Germinal center (tissue), 1 donor: ENCODE results near the gene NATD1.

Experiments used
- DNase-seq: peaks from one replicate; pipeline ENCODE4 v3.0.0; 2012; ENCODE audit warnings: mixed read lengths, low spot score

Gene NATD1

GRCh38 chr17:21275579-21276263 is 22.5 kb upstream of the NATD1 start:
- DNase-seq: peak; percentile 98

DNA sequence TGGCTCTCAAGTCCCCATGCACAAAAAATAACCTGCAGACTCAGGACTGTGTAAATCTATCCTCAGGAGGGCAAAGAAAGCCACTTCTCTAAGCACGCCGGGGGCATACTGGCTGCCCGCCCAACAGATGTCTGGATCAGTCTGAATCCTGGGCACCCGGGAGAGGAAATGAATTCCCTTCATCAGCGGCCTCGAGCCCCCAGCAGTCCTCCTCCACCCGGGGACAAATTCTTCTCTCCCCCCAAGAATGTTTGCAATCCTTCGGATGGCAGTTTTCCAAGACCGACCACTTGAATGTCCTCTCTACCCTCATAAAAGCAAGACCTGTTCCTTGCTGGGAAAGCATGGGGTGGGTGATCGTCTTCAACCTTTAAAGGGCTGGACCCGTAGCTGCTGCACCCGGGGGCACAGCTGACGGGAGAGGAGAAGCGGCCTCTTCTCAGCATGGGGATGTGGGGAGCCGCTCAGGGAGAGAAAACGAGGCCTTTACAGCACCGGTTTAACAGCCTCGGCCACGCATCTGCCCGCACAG is 21.9 kb upstream of the NATD1 start:
- DNase-seq: no peak

GRCh38 chr17:21272881-21273792 is 19.9 kb upstream of the NATD1 start:
- no peak for DNase-seq

DNA sequence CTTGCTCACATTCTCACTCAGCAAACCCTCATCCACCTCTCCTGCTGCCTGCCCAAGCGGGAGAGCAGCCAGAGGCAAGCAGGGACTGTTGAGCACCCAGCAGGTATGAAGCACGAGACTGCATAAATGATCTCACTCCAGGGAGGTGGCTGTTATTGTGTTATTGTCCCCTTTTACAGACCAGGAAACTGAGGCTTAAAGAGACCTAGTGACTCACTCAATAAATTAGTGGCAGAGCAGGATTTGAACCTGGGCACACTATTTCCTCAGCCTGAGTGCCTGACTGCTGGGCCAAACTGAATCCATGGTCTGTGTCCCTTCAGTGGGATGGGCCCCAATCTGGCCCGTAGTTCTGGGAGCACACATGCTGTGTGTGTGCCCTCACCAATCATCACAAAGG is 19.0 kb upstream of the NATD1 start:
- no peak for DNase-seq

GRCh38 chr17:21271454-21272183 is 18.4 kb upstream of the NATD1 start:
- DNase-seq: no peak

- no peak for DNase-seq
Observed at GRCh38 chr17:21269394-21269793, 16.2 kb upstream of the NATD1 start.

GRCh38 chr17:21268596-21269188 is 15.5 kb upstream of the NATD1 start:
- no peak for DNase-seq

- no peak for DNase-seq
Observed at GRCh38 chr17:21263376-21263775, 10.2 kb upstream of the NATD1 start.

GRCh38 chr17:21262259-21262993 is 9.2 kb upstream of the NATD1 start:
- no peak for DNase-seq

DNA sequence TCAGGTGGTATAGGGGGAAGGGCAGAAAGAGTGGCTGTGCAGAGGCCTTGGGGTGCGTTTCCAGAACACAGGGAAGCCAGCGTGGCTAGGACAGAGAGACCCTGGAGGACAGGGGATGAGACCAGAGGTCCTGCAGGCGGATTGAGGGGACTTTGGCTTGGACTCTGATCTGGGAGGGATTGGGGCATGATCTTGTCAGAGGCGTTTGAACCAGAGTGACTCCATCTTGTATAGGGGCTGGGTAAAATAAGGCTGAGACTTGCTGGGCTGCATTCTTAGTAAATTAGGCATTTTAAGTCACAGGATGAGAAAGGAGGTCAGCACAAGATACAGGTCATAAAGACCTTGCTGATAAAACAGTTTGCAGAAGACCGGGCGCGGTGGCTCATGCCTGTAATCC is 5.4 kb upstream of the NATD1 start:
- no peak for DNase-seq

- DNase-seq: no peak
Observed at GRCh38 chr17:21253646-21254441, 634 bp upstream of the NATD1 start.

DNA sequence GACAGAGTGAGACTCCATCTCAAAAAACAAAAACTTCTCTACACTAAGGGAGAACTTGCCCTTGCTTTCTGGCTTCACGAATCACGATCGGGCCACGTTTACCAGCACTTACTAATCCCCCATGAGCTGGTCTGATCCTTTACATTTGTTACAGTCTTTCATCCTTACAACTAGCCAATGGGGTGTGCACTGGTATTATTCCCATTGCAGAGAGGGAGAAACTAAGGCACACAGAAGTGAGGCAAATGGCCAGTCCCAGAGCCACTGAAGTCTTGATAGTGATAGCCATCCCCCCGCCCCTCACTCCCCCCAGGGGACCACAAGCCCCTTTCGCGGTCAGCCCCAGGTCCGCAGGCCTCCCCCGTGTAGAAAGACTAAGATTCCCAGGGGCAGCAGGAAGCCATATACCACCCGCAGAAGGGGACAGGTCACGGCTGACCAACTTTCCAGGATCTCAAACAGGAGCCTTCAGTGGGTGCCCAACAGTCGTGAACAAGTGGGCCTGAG is 868 bp downstream of the NATD1 start:
- no peak for DNase-seq

DNA sequence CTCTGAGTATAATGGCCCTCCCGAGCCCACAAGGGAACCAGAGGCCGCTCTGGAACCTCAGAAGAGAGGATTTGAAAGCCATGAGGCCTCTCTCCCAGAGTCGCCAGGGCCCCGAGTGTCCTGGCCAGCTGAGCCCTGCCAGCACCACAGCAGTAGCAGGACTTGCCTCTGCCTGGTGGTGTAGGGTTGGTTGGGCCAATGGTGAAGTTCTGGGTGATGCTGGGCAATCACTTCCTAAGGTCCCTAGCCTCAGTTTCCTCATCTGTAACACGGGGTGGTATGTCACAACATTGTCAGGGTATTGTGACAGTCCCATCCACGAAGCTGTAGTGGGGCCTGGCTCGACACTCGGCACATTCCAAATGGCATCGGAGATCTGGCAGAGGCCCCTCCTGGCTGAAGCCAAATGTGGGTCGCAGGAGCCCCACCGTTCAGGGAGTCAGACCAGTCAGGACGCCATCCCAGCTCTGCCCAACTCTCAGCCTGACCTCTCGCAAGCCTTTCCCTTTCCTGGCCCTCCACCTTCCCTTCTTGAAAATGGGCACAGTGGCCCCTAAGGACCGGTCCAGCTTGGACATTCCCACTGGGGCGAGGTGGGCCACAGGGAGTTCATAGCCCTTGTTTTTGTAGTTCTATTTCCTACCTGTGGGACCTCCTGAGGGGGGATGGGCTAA is 1.7 kb downstream of the NATD1 start:
- no peak for DNase-seq

DNA sequence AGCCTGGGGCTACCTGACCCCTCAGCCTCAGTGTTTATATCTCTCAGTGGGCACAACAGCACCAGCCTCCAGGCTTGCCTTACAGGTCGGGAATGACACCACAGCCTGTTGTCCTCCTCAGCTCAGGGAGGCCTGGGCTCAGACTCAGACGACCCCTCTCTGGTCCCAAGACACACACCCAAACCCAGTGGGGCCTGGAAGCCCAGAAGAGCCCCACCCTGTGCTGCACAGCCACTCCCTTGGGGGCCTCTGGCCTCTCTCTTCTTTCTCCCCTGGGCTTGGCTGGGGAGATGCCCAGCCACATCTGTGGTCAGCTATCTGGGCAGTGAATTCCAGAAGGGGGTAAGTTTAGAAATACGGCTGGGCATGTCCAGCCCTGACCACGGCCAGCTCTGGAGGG is 2.4 kb downstream of the NATD1 start:
- no peak for DNase-seq

DNA sequence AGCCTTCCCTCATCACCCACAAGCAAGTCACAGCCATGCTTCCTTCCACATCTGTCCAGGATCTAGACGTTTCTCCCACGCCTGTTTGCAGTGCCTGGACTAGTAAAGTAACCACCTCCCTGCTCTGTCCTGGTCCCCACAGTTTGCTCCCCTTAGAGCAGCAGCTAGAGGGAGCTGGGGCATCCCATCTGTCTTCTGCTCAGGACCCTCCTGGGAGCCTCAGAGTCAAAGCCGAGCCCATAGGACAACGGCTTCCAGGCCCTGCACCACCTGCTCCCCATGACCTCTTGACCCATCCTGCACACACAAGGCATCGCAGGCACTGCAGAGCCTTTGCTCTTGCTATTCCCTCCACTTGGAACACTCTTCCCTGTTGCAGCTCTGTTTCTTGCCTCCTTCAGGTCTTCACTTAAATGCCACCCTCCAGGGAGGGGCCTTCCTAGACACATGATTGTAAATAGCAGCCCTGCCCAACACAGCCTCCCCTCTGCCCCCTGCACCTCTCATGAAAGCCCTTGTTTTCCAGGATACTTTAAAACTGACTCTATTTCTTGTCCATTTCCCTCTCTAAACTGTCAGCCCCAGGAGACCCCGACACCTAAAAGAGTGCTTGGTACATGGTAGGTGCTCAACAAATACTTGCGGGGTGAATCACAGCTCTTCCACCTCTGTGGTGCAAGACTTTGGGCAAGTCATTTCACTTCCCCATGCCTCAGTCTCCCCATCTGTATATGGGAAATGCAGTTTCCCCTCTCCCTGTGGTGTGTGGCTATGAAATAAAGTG is 3.1 kb downstream of the NATD1 start:
- DNase-seq: no peak

DNA sequence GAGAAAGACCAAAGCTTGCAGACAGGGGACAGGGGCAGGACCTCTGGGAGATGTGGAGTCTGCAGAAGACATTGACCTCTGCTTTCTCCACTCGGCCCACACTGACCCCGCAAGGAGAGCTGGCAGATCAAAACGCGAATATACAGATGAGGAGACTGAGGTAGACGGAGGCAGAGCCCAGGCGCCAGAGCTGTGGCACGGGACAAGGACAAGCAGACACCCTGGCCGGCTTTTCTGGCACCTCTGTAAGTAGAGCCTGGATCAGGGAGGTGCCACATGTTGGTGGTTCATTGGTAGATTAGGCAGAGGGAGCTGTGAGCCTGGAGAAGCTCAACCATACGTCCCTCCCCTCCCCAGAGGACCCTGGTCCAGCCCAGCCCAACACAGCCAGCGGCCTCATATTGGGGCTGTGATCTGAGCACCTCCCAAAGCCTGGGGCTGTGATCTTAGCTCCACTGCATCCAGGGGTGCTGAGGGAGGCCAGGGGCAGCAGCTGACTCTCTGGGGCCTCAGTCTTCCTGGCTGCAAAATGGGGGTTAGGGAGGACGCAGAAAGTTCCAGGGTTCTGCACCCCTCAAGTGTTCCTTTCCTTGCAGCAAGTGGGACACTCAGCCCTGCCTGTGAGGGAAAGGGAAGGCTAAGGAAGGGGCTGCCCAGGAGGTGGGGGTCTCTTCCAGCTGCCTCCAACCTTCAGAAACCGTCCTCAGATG is 4.0 kb downstream of the NATD1 start:
- no peak for DNase-seq

GRCh38 chr17:21248500-21248899 is 4.7 kb downstream of the NATD1 start:
- DNase-seq: no peak

GRCh38 chr17:21247552-21248258 is 5.5 kb downstream of the NATD1 start:
- no peak for DNase-seq
